ENCODE data around the gene CFAP74.

CFAP74 gene

GRCh38 chr1:2039251-2039650 lies 35.7 kb upstream of the CFAP74 start:
- DNase-seq (ENCODE audit: low spot score), result no peak

GRCh38 chr1:2038229-2038628 lies 34.6 kb upstream of the CFAP74 start:
- DNase-seq (ENCODE audit: low spot score), result no peak

GRCh38 chr1:2037314-2037979 lies 33.9 kb upstream of the CFAP74 start:
- no peak for DNase-seq (ENCODE audit: low spot score)

GRCh38 chr1:2036287-2036686 lies 32.7 kb upstream of the CFAP74 start:
- no peak for DNase-seq (ENCODE audit: low spot score)

GRCh38 chr1:2033165-2033564 lies 29.6 kb upstream of the CFAP74 start:
- DNase-seq (ENCODE audit: low spot score), result no peak

- DNase-seq (ENCODE audit: low spot score), result no peak
These were observed 29.2 kb upstream of the CFAP74 start for GRCh38 chr1:2032737-2033136.

- no peak for DNase-seq (ENCODE audit: low spot score)
These were observed 28.3 kb upstream of the CFAP74 start for GRCh38 chr1:2031546-2032540.

GRCh38 chr1:2030076-2030871 lies 26.7 kb upstream of the CFAP74 start:
- no peak for DNase-seq (ENCODE audit: low spot score)

- no peak for DNase-seq (ENCODE audit: low spot score)
These were observed 26.0 kb upstream of the CFAP74 start for GRCh38 chr1:2029561-2029960.

- DNase-seq (ENCODE audit: low spot score), result no peak
These were observed 25.4 kb upstream of the CFAP74 start for GRCh38 chr1:2028870-2029560.

- no peak for DNase-seq (ENCODE audit: low spot score)
These were observed 24.5 kb upstream of the CFAP74 start for GRCh38 chr1:2027961-2028583.

GRCh38 chr1:2025491-2025981 lies 21.9 kb upstream of the CFAP74 start:
- no peak for DNase-seq (ENCODE audit: low spot score)

GRCh38 chr1:2024887-2025286 lies 21.3 kb upstream of the CFAP74 start:
- no peak for DNase-seq (ENCODE audit: low spot score)

- no peak for DNase-seq (ENCODE audit: low spot score)
These were observed 20.9 kb upstream of the CFAP74 start for GRCh38 chr1:2024451-2024850.

- no peak for DNase-seq (ENCODE audit: low spot score)
These were observed 19.6 kb upstream of the CFAP74 start for GRCh38 chr1:2023187-2023586.

GRCh38 chr1:2022063-2022770 lies 18.6 kb upstream of the CFAP74 start:
- no peak for DNase-seq (ENCODE audit: low spot score)

GRCh38 chr1:2021550-2021949 lies 18.0 kb upstream of the CFAP74 start:
- DNase-seq (ENCODE audit: low spot score), result no peak

- DNase-seq (ENCODE audit: low spot score), result no peak
These were observed 16.7 kb upstream of the CFAP74 start for GRCh38 chr1:2020310-2020655.

- no peak for DNase-seq (ENCODE audit: low spot score)
These were observed 16.2 kb upstream of the CFAP74 start for GRCh38 chr1:2019571-2020309.

GRCh38 chr1:2019172-2019543 lies 15.6 kb upstream of the CFAP74 start, which contains the start of gene GABRD:
TSS of gene GABRD (plus strand) at chr1:2019345. CDS start at chr1:2019424, 79 bp downstream.
- no peak for DNase-seq (ENCODE audit: low spot score)

All from SW480 (cell line).